ENCODE data around the gene KRTAP10-4. TPM values are rescaled to one million over a fixed set of nuclear protein-coding genes. Genes with fewer than 3 reads are reported as not detected.

Gene KRTAP10-4
- total and polyA plus RNA-seq, 2 donors (not counting 3 experiments of a cell fraction or from before 2014, with no cell fraction given), result not detected

- TF ChIP-seq POLR2AphosphoS5 (IDR thresholded peaks at IDR 0.05; ENCODE audit: insufficient read depth, low read depth, low read length) (no peak), JUN (IDR thresholded peaks at IDR 0.05; ENCODE audit: borderline replicate concordance, insufficient read depth, insufficient read length, low read depth) (no peak), EZH2 (IDR thresholded peaks at IDR 0.05; ENCODE audit: borderline replicate concordance, low read depth, low read length, severe bottlenecking) (no peak), MYC (IDR thresholded peaks at IDR 0.05; ENCODE audit: low read depth, low read length) (no peak), FOS (IDR thresholded peaks at IDR 0.05; ENCODE audit: borderline replicate concordance, insufficient read depth, low read length) (no peak)
- Histone ChIP-seq H3K27me3 (ENCODE audit: control insufficient read depth in 2 of 2, insufficient read depth in 2 of 2, low read length in 2 of 2) (no peaks in the 10 kb centered on the region), H3K4me1 (ENCODE audit: control insufficient read depth, extremely low read depth, insufficient read depth, low read length) (no peaks in the 10 kb centered on the region), H3K4me3 (replicated peaks in 1 of 3; ENCODE audit: insufficient read depth in 1 of 3, low read depth in 1 of 3, low read length in 3 of 3) (no peak overlapping the region), H3K9me1 (replicated peaks; ENCODE audit: control insufficient read depth, extremely low read depth, insufficient read depth, low read length) (no peaks in the 10 kb centered on the region), H3K27ac (ENCODE audit: insufficient read depth, low read depth, low read length) (no peak overlapping the region), H2AFZ (ENCODE audit: low read depth, low read length) (no peak overlapping the region), H3K79me2 (ENCODE audit: control insufficient read depth, insufficient read depth, low read length) (no peaks in the 10 kb centered on the region), H3K4me2 (ENCODE audit: insufficient read depth, low read length) (no peak overlapping the region), H4K20me1 (replicated peaks; ENCODE audit: control insufficient read depth, extremely low read depth, insufficient read depth, low read length) (no peaks in the 10 kb centered on the region), H3K9me3 (replicated peaks; ENCODE audit: control insufficient read depth, insufficient read depth, low read length) (no peaks in the 10 kb centered on the region), H3K36me3 (ENCODE audit: control insufficient read depth in 2 of 2, extremely low read depth in 1 of 2, insufficient read depth in 2 of 2, low read length in 2 of 2) (no peaks in the 10 kb centered on the region), H3K9ac (replicated peaks; ENCODE audit: extremely low read depth, insufficient read depth, low read length) (no peak overlapping the region)
- CTCF ChIA-PET, result interaction anchor here (1.5 kb wide), 1 partner anchor 13 kb away, joined by 3 read pairs; no protein-coding TSS in a partner anchor
- BruUV-seq (replicated peaks), result no TSS peak
- DNase-seq (ENCODE audit: low read depth, low spot score), result no peak
- dilution Hi-C loops (cut with MboI; ENCODE audit: extremely low pct_ligation_motif_present, low sequenced_read_pairs) (no loop called here), intact Hi-C loops (cut with micrococcal nuclease) (no loop called here)
- POLR2A ChIA-PET, result no interaction called here
- no peak for FAIRE-seq
Observed at GRCh38 chr21:44530903-44531605, 42.5 kb upstream of the KRTAP10-4 start.

Data from endothelial cell of umbilical vein (primary cell).